ENCODE measurements around the gene EID2B.

GRCh38 chr19:39546599-39546998, 13.9 kb upstream of the EID2B start:
- no peak for TF ChIP-seq CTCF (IDR thresholded peaks at IDR 0.05)
- no peak for TF ChIP-seq ZFX (IDR thresholded peaks at IDR 0.05; ENCODE audit: borderline replicate concordance)
